ENCODE results near the gene SV2B. TPM values are rescaled to one million over a fixed set of nuclear protein-coding genes. Genes with fewer than 3 reads are reported as not detected.
A peak's percentile ranks its signal among the peaks of the same experiment; 100 is the strongest.

The SV2B gene
- total RNA-seq, 1 experiment from 2014 or later = not detected

DNA sequence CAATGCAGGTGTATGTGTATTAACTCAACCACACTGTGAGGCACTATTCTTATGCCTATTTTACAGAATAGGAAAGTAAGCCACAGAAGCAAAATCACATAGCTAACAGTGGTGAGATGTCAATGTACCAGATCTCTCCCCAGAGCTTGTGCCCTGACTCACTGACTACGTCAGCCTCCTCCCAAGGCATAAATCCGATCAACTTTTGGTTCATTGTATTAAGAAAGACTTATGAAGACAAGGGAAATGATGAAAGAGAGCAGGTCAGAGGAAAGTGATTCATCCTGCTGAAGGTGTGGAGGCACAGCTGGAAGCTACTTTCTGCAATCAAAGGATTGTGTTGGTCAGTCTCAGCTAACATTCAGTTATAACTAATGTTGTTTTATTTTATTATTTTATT is 33.0 kb upstream of the SV2B start:
- H2BK120ac ChIP-seq (ENCODE audit: low read depth, low read length, poor library complexity, severe bottlenecking) = no peak overlapping the region
- H4K91ac ChIP-seq (ENCODE audit: insufficient read length, low read depth, low read length) = no peak overlapping the region
- H2AK5ac ChIP-seq (ENCODE audit: insufficient read length, low read length) = no peak overlapping the region
- DNase-seq = no peak
- no peak overlapping the region for H3K18ac ChIP-seq (ENCODE audit: insufficient read length, low read depth, low read length)
- H3K23me2 ChIP-seq (ENCODE audit: insufficient read length, low read depth, low read length, poor library complexity, severe bottlenecking) = no peaks in the 10 kb centered on the region
- H3K36me3 Mint-ChIP-seq (ENCODE audit: insufficient read depth in 1 of 3, low read depth in 3 of 3) = peaks cover 0 to 12% (median 3%) of the 10 kb centered on the region in 3 experiments; a peak in 4 of 7 replicates
- H3K27me3 ChIP-seq (ENCODE audit: insufficient read depth, low read length) = no peaks in the 10 kb centered on the region
- no peak overlapping the region for H2BK15ac ChIP-seq (ENCODE audit: low read depth, low read length)
- H3K79me2 ChIP-seq (ENCODE audit: insufficient read depth, low read length) = no peaks in the 10 kb centered on the region
- no CpG with 5 or more reads among the region's 2 CpGs for WGBS (ENCODE audit: extremely low coverage, insufficient read length, low lambda C conversion rate)
- H2AFZ ChIP-seq (ENCODE audit: low read length) = no peak overlapping the region
- H3T11ph ChIP-seq (ENCODE audit: low read length) = no peak overlapping the region
- H3K27me3 Mint-ChIP-seq (ENCODE audit: low read depth) = peaks cover 2% of the 10 kb centered on the region
- H4K5ac ChIP-seq (ENCODE audit: insufficient read length, low read depth, low read length) = no peak overlapping the region
- H3K4me1 Mint-ChIP-seq = peaks cover 0 to 2% of the 10 kb centered on the region in 2 experiments; a peak in 1 of 4 replicates
- no peaks in the 10 kb centered on the region for H3K79me1 ChIP-seq (ENCODE audit: insufficient read depth, low read depth, low read length, poor library complexity, severe bottlenecking)
- H3K4ac ChIP-seq (ENCODE audit: low read depth, low read length) = no peak overlapping the region
- no peak overlapping the region for H4K8ac ChIP-seq (replicated peaks; ENCODE audit: insufficient read length, low read depth, low read length)
- TF ChIP-seq, protein P1, sequence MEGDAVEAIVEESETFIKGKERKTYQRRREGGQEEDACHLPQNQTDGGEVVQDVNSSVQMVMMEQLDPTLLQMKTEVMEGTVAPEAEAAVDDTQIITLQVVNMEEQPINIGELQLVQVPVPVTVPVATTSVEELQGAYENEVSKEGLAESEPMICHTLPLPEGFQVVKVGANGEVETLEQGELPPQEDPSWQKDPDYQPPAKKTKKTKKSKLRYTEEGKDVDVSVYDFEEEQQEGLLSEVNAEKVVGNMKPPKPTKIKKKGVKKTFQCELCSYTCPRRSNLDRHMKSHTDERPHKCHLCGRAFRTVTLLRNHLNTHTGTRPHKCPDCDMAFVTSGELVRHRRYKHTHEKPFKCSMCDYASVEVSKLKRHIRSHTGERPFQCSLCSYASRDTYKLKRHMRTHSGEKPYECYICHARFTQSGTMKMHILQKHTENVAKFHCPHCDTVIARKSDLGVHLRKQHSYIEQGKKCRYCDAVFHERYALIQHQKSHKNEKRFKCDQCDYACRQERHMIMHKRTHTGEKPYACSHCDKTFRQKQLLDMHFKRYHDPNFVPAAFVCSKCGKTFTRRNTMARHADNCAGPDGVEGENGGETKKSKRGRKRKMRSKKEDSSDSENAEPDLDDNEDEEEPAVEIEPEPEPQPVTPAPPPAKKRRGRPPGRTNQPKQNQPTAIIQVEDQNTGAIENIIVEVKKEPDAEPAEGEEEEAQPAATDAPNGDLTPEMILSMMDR (conservative IDR thresholded peaks at IDR 0.05) = no peak
- H3K14ac ChIP-seq (ENCODE audit: insufficient read depth, low read length) = no peak overlapping the region
- H3K27ac ChIP-seq (ENCODE audit: insufficient read length, low read depth, low read length) = no peak overlapping the region
- H3K4me1 ChIP-seq (ENCODE audit: insufficient read depth, low read length) = no peaks in the 10 kb centered on the region
- no peak overlapping the region for H3K4me3 Mint-ChIP-seq
- no peak overlapping the region for H3K56ac ChIP-seq (ENCODE audit: insufficient read length, low read depth, low read length)
- no peak overlapping the region for H2BK5ac ChIP-seq (ENCODE audit: insufficient read length, low read length)
- no peak overlapping the region for H3K23ac ChIP-seq (ENCODE audit: insufficient read length, low read depth, low read length)
- H4K20me1 ChIP-seq (ENCODE audit: control insufficient read depth, insufficient read depth, insufficient read length) = no peaks in the 10 kb centered on the region
- peaks cover 4% of the 10 kb centered on the region for H3K9me3 ChIP-seq (ENCODE audit: control insufficient read depth, low read depth, low read length)
- H2BK20ac ChIP-seq (ENCODE audit: low read depth, low read length, poor library complexity, severe bottlenecking) = no peak overlapping the region
- H3K9ac ChIP-seq (ENCODE audit: extremely low read depth, insufficient read length, low read length) = no peak overlapping the region
- H2BK12ac ChIP-seq (ENCODE audit: insufficient read length, low read depth, low read length) = no peak overlapping the region
- no peak overlapping the region for H3K4me2 ChIP-seq (ENCODE audit: insufficient read depth, insufficient read length, low read length)
- H3K27ac Mint-ChIP-seq = peak overlapping the region in 1 of 3 experiments; percentile 45; a peak in 1 of 7 replicates
- peaks cover 7 to 9% of the 10 kb centered on the region in 2 experiments for H3K9me3 Mint-ChIP-seq

Measured in H9 (cell line).